Measurements from ENCODE around the gene ADAMTS12. TPM values are rescaled to one million over a fixed set of nuclear protein-coding genes. Genes with fewer than 3 reads are reported as not detected.
A peak's percentile ranks its signal among the peaks of the same experiment; 100 is the strongest.

Gene ADAMTS12
- total RNA-seq, 4 donors from 2014 or later = 0.49 to 3.1 (median 2.5) TPM

DNA sequence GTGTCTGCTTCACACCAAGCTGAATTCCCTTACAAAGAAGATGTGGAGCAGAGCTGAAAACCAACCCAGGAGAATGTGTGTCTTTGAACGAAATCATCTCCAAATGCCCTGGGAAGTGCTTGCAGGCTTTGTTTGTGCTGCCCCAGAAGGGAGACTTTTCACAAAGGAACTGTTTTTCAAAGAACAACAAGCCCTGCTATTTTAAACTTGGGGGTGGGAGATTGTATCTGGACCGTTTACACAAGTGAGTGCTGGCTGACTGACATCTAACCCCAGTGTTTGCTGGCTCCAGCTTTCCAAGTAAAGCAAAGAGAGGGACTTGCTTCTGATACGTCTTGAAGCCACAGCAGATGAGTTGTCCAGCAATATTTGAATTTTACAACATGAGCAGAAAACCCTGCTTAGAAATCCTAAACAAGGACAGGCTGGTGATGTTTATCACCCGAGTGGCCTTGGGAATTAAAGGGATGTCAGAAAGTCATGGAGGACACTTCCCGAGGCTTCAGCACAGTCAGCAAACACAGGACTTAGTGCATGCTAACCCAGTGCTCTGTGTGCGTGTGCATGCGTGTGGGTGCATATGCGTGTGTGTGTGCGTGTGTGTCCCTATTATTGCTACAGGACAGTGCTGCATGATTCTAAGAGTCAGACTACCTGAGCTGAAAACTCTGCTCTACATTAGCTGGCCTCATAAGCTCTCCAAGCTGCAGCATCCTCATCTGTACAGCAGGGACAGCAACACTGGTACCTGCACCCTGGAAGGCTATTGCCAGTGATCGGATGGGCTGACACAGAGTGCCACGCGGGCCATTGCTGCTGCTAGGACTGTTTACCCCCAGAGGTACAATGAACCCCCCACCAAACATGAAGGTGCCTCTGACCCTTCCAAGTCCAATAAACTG is 1.4 kb downstream of the ADAMTS12 start:
- H3K27ac ChIP-seq = no peak overlapping the region

DNA sequence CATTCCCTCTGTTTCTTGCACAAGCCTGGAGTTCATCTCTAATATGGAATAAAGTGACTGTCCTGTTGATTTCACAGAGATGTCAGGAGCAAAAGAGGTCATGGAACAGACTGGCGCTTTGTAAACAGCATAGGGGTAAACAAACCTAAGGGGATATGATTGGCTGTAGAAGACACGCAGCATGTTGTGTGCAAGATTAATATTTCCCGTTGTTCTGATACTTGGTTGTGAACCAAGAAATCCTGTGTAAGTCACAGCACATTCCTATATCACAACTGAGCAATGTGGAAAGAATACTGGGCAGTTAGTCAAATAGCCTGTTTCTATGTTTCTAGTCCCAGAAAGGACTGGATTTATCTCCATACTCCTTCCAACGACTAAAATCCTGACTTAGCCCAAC is 3.2 kb downstream of the ADAMTS12 start:
- Histone ChIP-seq H3K4me1 (peaks cover 0 to 6% of the 10 kb centered on the region in 2 donors), H3K27ac (no peak overlapping the region), H3K27me3 (peaks cover 10 to 25% (median 22%) of the 10 kb centered on the region in 3 donors), H3K36me3 (no peaks in the 10 kb centered on the region), H3K9me3 (no peaks in the 10 kb centered on the region), H3K4me3 (no peak overlapping the region)
- intact Hi-C loops (cut with DNase I; ENCODE audit: low total_unique reads) (no loop called here), in situ Hi-C loops (cut with MboI; ENCODE audit: low sequenced_read_pairs in 4 of 4) (no loop called here)
- DNase-seq (no peak), ATAC-seq (no peak)
- TF ChIP-seq CTCF (IDR thresholded peaks at IDR 0.05 in 4 of 5, conservative IDR thresholded peaks at IDR 0.05 in 1 of 5) = no peak

More for the DNA sequence above, 1.4 kb downstream of the ADAMTS12 start:
- no peak for ATAC-seq
- Histone ChIP-seq H3K36me3 (no peaks in the 10 kb centered on the region), H3K4me3 (peak overlapping the region in 2 of 4 donors; percentile 41 to 43), H3K27me3 (peaks cover 10 to 25% (median 22%) of the 10 kb centered on the region in 3 donors), H3K4me1 (peaks cover 0 to 6% of the 10 kb centered on the region in 2 donors), H3K9me3 (no peaks in the 10 kb centered on the region)
- TF ChIP-seq CTCF (IDR thresholded peaks at IDR 0.05 in 4 of 5, conservative IDR thresholded peaks at IDR 0.05 in 1 of 5) (no peak), POLR2A (IDR thresholded peaks at IDR 0.05) (no peak)
- intact Hi-C loops (cut with DNase I; ENCODE audit: low total_unique reads) = no loop called here
- in situ Hi-C loops (cut with MboI; ENCODE audit: low sequenced_read_pairs in 4 of 4) = no loop called here
- no peak for DNase-seq

GRCh38 chr5:33887268-33887667 is 4.5 kb downstream of the ADAMTS12 start:
- H3K36me3 ChIP-seq = no peaks in the 10 kb centered on the region
- TF ChIP-seq POLR2A (IDR thresholded peaks at IDR 0.05) (no peak), CTCF (IDR thresholded peaks at IDR 0.05 in 4 of 5, conservative IDR thresholded peaks at IDR 0.05 in 1 of 5) (no peak)
- peaks cover 6 to 25% (median 18%) of the 10 kb centered on the region in 3 donors for H3K27me3 ChIP-seq
- H3K9me3 ChIP-seq = no peaks in the 10 kb centered on the region
- H3K27ac ChIP-seq = no peak overlapping the region
- intact Hi-C loops (cut with DNase I; ENCODE audit: low total_unique reads) = no loop called here
- peaks cover 0 to 3% of the 10 kb centered on the region in 2 donors for H3K4me1 ChIP-seq
- DNase-seq (no peak), ATAC-seq (no peak)
- in situ Hi-C loops (cut with MboI; ENCODE audit: low sequenced_read_pairs in 4 of 4) = no loop called here
- H3K4me3 ChIP-seq = no peak overlapping the region

GRCh38 chr5:33886283-33886682 is 5.5 kb downstream of the ADAMTS12 start:
- Histone ChIP-seq H3K4me1 (no peaks in the 10 kb centered on the region), H3K9me3 (no peaks in the 10 kb centered on the region), H3K4me3 (no peak overlapping the region), H3K36me3 (no peaks in the 10 kb centered on the region), H3K27me3 (peaks cover 6 to 20% (median 9%) of the 10 kb centered on the region in 3 donors), H3K27ac (no peak overlapping the region)
- intact Hi-C loops (cut with DNase I; ENCODE audit: low total_unique reads) = no loop called here
- DNase-seq (no peak), ATAC-seq (no peak)
- in situ Hi-C loops (cut with MboI; ENCODE audit: low sequenced_read_pairs in 4 of 4) = no loop called here
- TF ChIP-seq POLR2A (IDR thresholded peaks at IDR 0.05) = no peak
- no peak for TF ChIP-seq CTCF (IDR thresholded peaks at IDR 0.05 in 4 of 5, conservative IDR thresholded peaks at IDR 0.05 in 1 of 5)
